GM23248 (cell line): ENCODE measurements around the gene GJD4.

ENCODE experiments used
- EZH2 ChIP-seq: fragments of 200-600 bp; sonication (generic); IDR thresholded peaks from 2 replicates; pipeline ENCODE4 v1.6.1; 2018; ENCODE audit warnings: antibody characterized with exemption, mild to moderate bottlenecking; ENCODE audit not compliant: insufficient read depth, poor library complexity, severe bottlenecking
- EZH2phosphoT487 ChIP-seq: fragments of 200-600 bp; sonication (generic); IDR thresholded peaks from 2 replicates; pipeline ENCODE4 v1.6.1; 2018; ENCODE audit warnings: antibody characterized with exemption, moderate library complexity, mild to moderate bottlenecking, low read depth; ENCODE audit not compliant: insufficient read depth

- TF ChIP-seq EZH2phosphoT487 (no peak), EZH2 (no peak)
Measured at GRCh38 chr10:35579116-35579515, 26.0 kb upstream of the GJD4 start.
